Lung (tissue), 16 donors: Measurements from ENCODE around the gene CEBPZ. TPM values are rescaled to one million over a fixed set of nuclear protein-coding genes. Genes with fewer than 3 reads are reported as not detected.

Experiments
- ATAC-seq: fragments of 200-7000 bp; cut with Tn5 transposase; one replicate; pipeline ENCODE4 v1.9.1; 2020; ENCODE audit warnings: moderate number of reproducible peaks; ENCODE audit not compliant: insufficient read depth, low FRiP score
- DNase-seq, 3 donors: peaks; one replicate each; pipeline ENCODE4 v3.0.0-alpha.2; 2013 to 2017
- H3K27ac ChIP-seq, 2 donors: one replicate each; pipeline ENCODE4 v1.5.1; 2013; ENCODE audit warnings: mild to moderate bottlenecking in 2 of 2, moderate library complexity in 2 of 2, control low read depth in 1 of 2, inconsistent platforms in 1 of 2, low read depth in 1 of 2, low read length in 1 of 2
- H3K27me3 ChIP-seq, 3 donors: one replicate each; pipeline ENCODE4 v1.5.1; 2013; ENCODE audit warnings: low read length in 2 of 3; ENCODE audit not compliant: control insufficient read depth in 3 of 3, insufficient read depth in 3 of 3
- H3K36me3 ChIP-seq, 4 donors: one replicate each; pipeline ENCODE4 v1.5.1; 2013; ENCODE audit warnings: low read length in 4 of 4, mild to moderate bottlenecking in 1 of 4, moderate library complexity in 1 of 4; ENCODE audit not compliant: control insufficient read depth in 4 of 4, insufficient read depth in 4 of 4
- H3K4me1 ChIP-seq, 5 donors: one replicate each; pipeline ENCODE4 v1.5.1; 2013; ENCODE audit warnings: low read length in 5 of 5, mild to moderate bottlenecking in 2 of 5, moderate library complexity in 1 of 5; ENCODE audit not compliant: control insufficient read depth in 5 of 5, insufficient read depth in 5 of 5
- H3K4me3 ChIP-seq: one replicate; pipeline ENCODE4 v1.5.1; 2013; ENCODE audit warnings: mild to moderate bottlenecking, control low read depth, moderate library complexity
- H3K9ac ChIP-seq, 2 donors: one replicate each; pipeline ENCODE4 v1.5.1; 2013; ENCODE audit warnings: low read length in 2 of 2, control low read depth in 1 of 2; ENCODE audit not compliant: insufficient read depth in 1 of 2
- H3K9me3 ChIP-seq, 4 donors: one replicate each; pipeline ENCODE4 v1.5.1; 2013; ENCODE audit warnings: low read length in 3 of 4, mild to moderate bottlenecking in 1 of 4, moderate library complexity in 1 of 4; ENCODE audit not compliant: control insufficient read depth in 4 of 4, insufficient read depth in 3 of 4
- CTCF ChIP-seq: IDR thresholded peaks from 2 replicates; pipeline ENCODE4 v1.5.1; 2012; ENCODE audit warnings: mild to moderate bottlenecking; ENCODE audit errors: control extremely low read depth, extremely low read depth
- WGBS, 2 donors: extraction: QIAGEN DNeasy Blood & Tissue Kit; methylation state at CpG; one replicate each; pipeline ENCODE4 v1.1.7; 2013; 5-methylcytosine and 5-hydroxymethylcytosine counted together
- long read RNA-seq, 5 donors: transcript quantifications; one replicate each; lab custom pipeline, GENCODE V29; 2026
- polyA plus RNA-seq, 2 donors: library from polyadenylated mRNA; stranded (reverse); fragments of 200-250 nt; gene quantifications; one replicate each; pipeline ENCODE4 v1.2.1, GENCODE V29; 2013
- total RNA-seq, 2 donors: library from RNA; depleted of rRNA in 1 of 2; stranded (reverse); fragments of >200 nt in 1 of 2; gene quantifications; one replicate each; pipeline ENCODE4 v1.2.1, GENCODE V29; 2014 to 2021
- donor health status: control.
- donor health status: control.
- donor health status: Bipolar disorder and iron deficiency.
- donor health status: healthy.
- donor health status: DM: yes; HTN: yes; CAD: no.

The CEBPZ gene
- 10 to 100 TPM; 36.7 to 51.3 TPM for total RNA-seq
- 10 to 100 TPM; 38.6 to 66.7 TPM for polyA plus RNA-seq
- long read RNA-seq, donor 1, transcript CEBPZ-201 (16 exons, 3,463 nt) = minor isoform, 9 of 60 reads
- long read RNA-seq, donor 1, transcript CEBPZ-203 (5 exons, 611 nt) = major isoform, 11 of 60 reads
- long read RNA-seq, donor 1, partial matches to known transcripts = 40 of 60 reads
- long read RNA-seq, donor 1, other reads (novel, unspliced or antisense) = 0 of 60 reads
- long read RNA-seq, donor 2, transcript CEBPZ-203 (5 exons, 611 nt) = major isoform, 5 of 34 reads
- long read RNA-seq, donor 2, partial matches to known transcripts = 28 of 34 reads
- long read RNA-seq, donor 2, other reads (novel, unspliced or antisense) = 0 of 34 reads
- long read RNA-seq, donor 3, transcript CEBPZ-201 (16 exons, 3,463 nt) = minor isoform, 5 of 69 reads
- long read RNA-seq, donor 3, transcript CEBPZ-203 (5 exons, 611 nt) = major isoform, 11 of 69 reads
- long read RNA-seq, donor 3, partial matches to known transcripts = 53 of 69 reads
- long read RNA-seq, donor 3, other reads (novel, unspliced or antisense) = 0 of 69 reads
- long read RNA-seq, donor 4, transcript CEBPZ-203 (5 exons, 611 nt) = major isoform, 7 of 27 reads
- long read RNA-seq, donor 4, partial matches to known transcripts = 14 of 27 reads
- long read RNA-seq, donor 4, other reads (novel, unspliced or antisense) = 5 of 27 reads
- long read RNA-seq, donor 5, transcript CEBPZ-201 (16 exons, 3,463 nt) = minor isoform, 6 of 55 reads
- long read RNA-seq, donor 5, transcript CEBPZ-203 (5 exons, 611 nt) = major isoform, 13 of 55 reads
- long read RNA-seq, donor 5, partial matches to known transcripts = 36 of 55 reads
- long read RNA-seq, donor 5, other reads (novel, unspliced or antisense) = 0 of 55 reads

- TF ChIP-seq CTCF = no peak
- 0% methylated on average over 73 of the region's 73 CpGs for WGBS, 2 donors
Measured at GRCh38 chr2:37231241-37232130, at the start of gene CEBPZ, which contains the start of gene NDUFAF7. Gene CEBPZ, minus strand, starts transcription at chr2:37231596. Its CDS starts 29 bp downstream, at chr2:37231567. Gene NDUFAF7, plus strand, starts transcription at chr2:37231658. Its CDS starts 48 bp downstream, at chr2:37231706.

GRCh38 chr2:37276291-37276690, 44.9 kb upstream of the CEBPZ start:
- WGBS, 2 donors = 88 to 91% methylated on average over 2 of the region's 2 CpGs
- DNase-seq (no peak), ATAC-seq (no peak)
- TF ChIP-seq CTCF = no peak
- H3K27ac ChIP-seq = no peak overlapping the region
- peaks cover 11 to 41% (median 16%) of the 10 kb centered on the region in 4 donors for H3K36me3 ChIP-seq
- H3K27me3 ChIP-seq = no peaks in the 10 kb centered on the region
- H3K9me3 ChIP-seq = no peaks in the 10 kb centered on the region
- H3K9ac ChIP-seq = no peak overlapping the region
- no peak overlapping the region for H3K4me3 ChIP-seq
- no peaks in the 10 kb centered on the region for H3K4me1 ChIP-seq

More at GRCh38 chr2:37231241-37232130, at the start of gene CEBPZ, which contains the start of gene NDUFAF7:
- Histone ChIP-seq H3K4me1 (peaks cover 6 to 27% (median 18%) of the 10 kb centered on the region in 5 donors), H3K27ac (peak within 1 kb of the TSS; percentile 94 to 96), H3K9me3 (no peaks in the 10 kb centered on the region), H3K4me3 (peak within 1 kb of the TSS; percentile 84), H3K9ac (peak within 1 kb of the TSS; percentile 94 to 96), H3K27me3 (no peaks in the 10 kb centered on the region), H3K36me3 (peaks cover 11 to 18% (median 15%) of the 10 kb centered on the region in 4 donors)
- peak; percentile 93 to 96 (median 95) for DNase-seq
- ATAC-seq = peak; percentile 98

GRCh38 chr2:37274359-37274965, 43.1 kb upstream of the CEBPZ start:
- no peak overlapping the region for H3K9ac ChIP-seq
- H3K9me3 ChIP-seq = no peaks in the 10 kb centered on the region
- WGBS, 2 donors = 47 to 66% methylated on average over 6 of the region's 6 CpGs
- ATAC-seq = no peak
- no peak overlapping the region for H3K4me3 ChIP-seq
- peak in 2 of 3 donors; percentile 46 to 55 for DNase-seq
- peaks cover 11 to 31% (median 16%) of the 10 kb centered on the region in 4 donors for H3K36me3 ChIP-seq
- no peak for TF ChIP-seq CTCF
- H3K27ac ChIP-seq = no peak overlapping the region
- no peaks in the 10 kb centered on the region for H3K27me3 ChIP-seq
- no peaks in the 10 kb centered on the region for H3K4me1 ChIP-seq
